HG03342 (cell line): Measurements from ENCODE around the gene SNRPD3.
"Not testable (repeated sequence)": the region's sequence is repeated elsewhere in the genome, so short reads cannot be mapped to it uniquely, and the experiment has no call there.

Experiments
- ATAC-seq: cut with Tn5 transposase; IDR thresholded peaks from one replicate; pipeline ENCODE4 v1.9.1; 2021; ENCODE audit warnings: mild to moderate bottlenecking, moderate library complexity; ENCODE audit not compliant: unreplicated experiment

Gene SNRPD3

DNA sequence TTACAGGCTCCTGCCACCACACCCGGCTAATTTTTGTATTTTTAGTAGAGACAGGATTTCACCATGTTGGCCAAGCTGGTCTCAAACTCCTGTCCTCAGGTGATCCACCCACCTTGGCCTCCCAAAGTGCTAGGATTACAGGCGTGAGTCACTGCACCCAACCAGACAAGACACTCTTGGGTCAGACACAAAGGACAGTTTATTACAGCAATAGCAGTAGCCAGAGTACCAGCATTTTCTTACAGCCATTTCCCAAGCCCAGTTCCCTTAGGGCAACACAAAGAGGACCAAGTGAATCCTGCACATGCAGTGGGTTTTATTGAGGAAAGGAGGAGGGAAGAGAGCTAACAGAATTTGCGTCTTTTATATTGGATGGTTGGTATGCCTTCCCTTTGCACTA, 24.8 kb upstream of the SNRPD3 start:
- not testable (repeated sequence) for ATAC-seq

DNA sequence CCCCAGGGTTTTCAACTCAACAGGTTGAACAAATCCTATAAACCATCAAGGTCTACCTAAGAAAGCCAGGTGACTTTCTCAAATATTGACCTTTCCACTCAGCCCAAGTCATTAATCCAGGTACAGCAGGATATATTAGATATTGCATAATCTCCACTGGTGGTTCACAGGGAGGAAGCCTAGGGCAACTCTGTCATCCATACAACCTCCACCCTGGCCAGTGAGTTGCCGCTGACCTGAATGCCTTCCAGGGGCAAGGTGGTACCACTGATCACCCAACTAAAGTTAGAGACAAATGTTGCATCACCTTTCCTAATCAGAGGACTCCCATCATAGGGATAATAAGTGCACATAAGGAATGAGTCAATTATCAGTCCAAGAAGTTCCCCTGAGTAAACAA, 23.7 kb upstream of the SNRPD3 start:
- ATAC-seq = no peak

- ATAC-seq = no peak
Measured at GRCh38 chr22:24535348-24535747, 20.5 kb upstream of the SNRPD3 start.

GRCh38 chr22:24536089-24536488, 19.7 kb upstream of the SNRPD3 start:
- ATAC-seq = no peak

- no peak for ATAC-seq
Measured at GRCh38 chr22:24540470-24540869, 15.3 kb upstream of the SNRPD3 start.

GRCh38 chr22:24541681-24542515, 13.9 kb upstream of the SNRPD3 start:
- ATAC-seq = no peak

DNA sequence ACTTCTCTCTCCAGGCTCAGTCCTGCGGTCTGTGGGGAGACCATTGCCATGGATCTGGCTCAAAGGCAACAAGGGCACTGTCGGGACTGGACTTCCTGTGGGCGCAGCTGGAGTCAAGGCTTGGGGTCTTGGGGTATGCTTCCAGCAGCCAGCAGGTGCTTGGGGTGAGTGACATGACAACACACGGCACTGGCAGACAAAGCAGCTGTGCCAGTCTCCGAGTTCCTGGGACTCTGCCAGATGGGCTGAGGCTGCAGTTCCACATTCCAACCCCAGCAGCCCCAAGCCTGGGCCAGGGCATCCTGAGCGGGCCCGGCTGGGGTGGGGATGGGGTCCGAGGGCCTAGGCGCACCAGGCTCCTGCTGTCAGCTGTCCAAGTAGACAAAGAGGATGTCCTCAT, 13.2 kb upstream of the SNRPD3 start:
- ATAC-seq = no peak

GRCh38 chr22:24543185-24543601, 12.6 kb upstream of the SNRPD3 start:
- ATAC-seq = no peak

DNA sequence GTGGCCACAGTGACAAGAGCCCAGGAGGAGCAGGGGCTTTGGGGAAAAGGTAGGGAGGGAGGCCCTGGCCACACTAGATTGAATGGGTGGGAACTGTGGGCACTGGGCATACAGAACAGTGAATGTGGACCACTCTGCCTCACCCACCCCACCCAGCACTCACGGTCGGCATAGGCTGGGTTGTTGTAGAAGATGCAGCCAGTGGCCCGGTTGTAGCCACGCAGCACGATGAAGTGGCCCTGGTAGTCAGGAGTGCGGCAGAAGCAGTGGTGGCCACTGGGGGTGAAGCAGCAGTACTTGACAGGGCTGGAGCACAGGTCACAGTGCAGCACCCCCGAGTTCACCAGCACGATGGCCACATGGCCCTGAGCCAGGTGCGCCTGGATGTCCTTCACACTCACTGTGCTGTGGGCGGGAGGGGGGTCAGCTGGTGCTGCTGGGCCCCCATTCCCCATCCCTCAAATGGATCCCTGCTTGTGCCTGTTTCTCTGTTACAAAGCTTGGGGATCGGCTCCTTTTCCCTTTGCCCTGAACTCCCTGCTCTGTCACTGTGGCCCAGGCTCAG, 12.0 kb upstream of the SNRPD3 start:
- ATAC-seq = no peak

- no peak for ATAC-seq
Measured at GRCh38 chr22:24548812-24549211, 7.0 kb upstream of the SNRPD3 start.

GRCh38 chr22:24550028-24550901, 5.5 kb upstream of the SNRPD3 start:
- ATAC-seq = no peak

DNA sequence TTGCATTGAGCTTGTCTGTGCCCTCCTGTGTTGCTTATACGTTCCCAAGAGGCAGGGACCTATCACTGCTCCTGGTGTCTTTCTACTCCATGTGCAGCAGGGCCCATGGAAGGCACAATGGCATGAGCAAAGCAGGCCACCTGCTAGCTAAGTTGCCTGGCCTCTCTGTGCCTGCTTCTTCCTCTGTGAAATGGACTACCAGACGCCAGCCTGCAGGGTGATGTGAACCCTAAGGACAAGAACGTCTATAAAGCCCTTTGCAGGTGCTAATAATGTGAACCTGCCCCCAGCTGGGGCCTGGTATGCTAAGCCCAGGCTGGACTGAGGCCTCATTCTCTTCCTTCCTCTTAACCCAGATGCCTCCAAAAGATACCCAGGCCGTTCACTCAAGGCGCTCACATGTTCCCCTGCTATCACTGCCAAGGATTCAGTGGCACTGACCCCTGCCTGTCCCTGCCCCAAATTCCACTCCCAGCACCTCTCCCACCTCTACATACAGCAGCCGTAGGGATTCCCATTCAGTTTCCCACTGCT, 4.8 kb upstream of the SNRPD3 start:
- ATAC-seq = no peak

DNA sequence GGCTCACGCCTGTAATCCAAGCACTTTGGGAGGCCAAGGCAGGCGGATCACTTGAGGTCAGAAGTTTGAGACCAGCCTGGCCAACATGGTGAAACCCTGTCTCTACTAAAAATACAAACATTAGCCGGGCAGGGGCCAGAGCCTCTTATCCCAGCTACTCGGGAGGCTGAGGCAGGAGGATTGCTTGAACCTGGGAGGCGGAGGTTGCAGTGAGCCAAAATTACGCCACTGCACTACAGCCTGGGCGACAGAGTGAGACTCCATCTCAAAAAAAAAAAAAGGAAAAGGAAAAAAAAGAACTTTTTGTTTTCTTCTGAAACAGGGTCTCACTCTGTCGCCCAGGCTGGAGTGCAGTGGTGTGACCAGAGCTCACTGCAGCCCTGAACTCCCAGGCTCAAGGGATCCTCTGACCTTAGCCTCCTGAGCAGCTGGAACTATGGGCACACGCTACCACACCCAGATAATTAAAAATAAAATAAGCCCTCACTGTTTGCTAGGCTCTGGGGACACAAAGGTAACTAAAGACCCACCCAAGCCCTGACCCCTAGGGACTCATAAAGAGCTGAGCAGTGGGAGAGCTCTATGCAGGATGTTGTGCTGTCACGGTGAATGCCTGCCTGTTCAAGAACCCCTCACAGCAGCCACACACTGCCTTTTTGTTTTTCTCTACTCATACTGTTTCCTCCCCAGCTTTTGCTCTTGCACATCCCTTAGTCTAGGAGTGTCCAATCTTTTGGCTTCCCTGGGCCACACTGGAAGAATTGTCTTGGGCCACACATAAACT, 3.1 kb upstream of the SNRPD3 start:
- not testable (repeated sequence) for ATAC-seq

GRCh38 chr22:24553597-24554312, 2.0 kb upstream of the SNRPD3 start:
- ATAC-seq = no peak

DNA sequence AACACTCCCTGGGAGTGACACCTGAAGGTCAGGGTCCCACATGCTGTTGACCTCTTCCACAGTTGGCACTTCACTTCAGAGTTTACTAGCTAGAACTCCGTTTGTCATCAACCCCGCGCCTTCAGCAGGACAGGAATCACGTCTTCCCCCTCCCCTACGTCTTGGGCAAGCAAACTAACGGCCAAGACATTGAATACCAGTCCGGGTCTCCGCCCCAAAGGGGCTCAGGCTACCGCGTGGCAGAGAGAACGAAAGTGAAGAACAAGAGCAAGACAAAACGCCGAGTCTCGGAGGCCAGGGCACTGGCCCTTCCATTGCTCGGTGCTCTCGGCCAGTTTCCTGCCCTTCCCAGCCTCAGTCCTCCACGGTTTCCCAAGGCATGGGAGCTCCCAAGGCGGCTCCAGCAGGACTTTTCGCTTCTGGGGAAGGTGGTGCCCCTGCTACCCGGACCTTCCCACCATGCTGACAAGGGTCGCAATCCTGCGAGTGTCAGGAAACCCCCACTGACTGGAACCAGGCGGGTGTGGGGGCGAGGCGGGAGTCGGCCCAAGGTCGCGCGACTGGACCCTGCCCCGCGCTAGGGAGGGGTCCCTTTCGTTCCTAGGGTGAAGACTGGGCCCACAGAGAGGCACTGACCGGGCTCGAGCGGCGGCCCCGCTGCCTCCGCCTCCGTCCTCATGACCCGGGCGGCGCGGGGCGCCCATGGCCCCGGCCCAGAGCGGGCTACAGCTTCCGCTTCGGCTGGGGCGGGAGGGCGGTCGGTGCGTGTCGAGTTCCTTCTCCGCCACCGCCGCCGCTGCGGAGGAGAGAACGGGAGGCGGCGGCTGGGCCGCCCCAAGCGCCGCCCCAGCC, 1.3 kb upstream of the SNRPD3 start, which contains the start of gene GUCD1:
Gene GUCD1 (minus strand): TSS at position 826 of the 852 bp plus-strand sequence. CDS start 147 bp downstream, at position 679.
- peak; percentile 11 for ATAC-seq

DNA sequence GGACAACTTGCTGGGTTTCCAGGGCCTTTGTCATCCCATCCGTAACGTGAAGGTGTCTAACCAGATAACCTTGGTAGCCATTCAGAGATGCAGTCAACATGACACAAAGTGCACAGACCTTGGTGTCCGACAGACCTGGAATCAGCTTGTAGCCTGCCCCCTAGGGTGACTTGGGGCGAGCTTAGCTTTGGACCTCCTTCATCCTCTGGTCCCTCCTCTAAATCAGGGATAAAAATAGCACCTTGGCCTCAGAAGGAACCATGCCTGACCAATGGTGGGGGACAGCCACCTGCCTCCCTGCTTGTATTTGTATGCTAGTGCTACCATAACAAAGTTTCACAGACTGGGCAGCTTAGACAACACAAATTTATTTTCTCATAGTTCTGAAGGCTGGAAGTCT, 3.7 kb downstream of the SNRPD3 start:
- no peak for ATAC-seq

- no peak for ATAC-seq
Measured at GRCh38 chr22:24563246-24563645, 7.4 kb downstream of the SNRPD3 start.

DNA sequence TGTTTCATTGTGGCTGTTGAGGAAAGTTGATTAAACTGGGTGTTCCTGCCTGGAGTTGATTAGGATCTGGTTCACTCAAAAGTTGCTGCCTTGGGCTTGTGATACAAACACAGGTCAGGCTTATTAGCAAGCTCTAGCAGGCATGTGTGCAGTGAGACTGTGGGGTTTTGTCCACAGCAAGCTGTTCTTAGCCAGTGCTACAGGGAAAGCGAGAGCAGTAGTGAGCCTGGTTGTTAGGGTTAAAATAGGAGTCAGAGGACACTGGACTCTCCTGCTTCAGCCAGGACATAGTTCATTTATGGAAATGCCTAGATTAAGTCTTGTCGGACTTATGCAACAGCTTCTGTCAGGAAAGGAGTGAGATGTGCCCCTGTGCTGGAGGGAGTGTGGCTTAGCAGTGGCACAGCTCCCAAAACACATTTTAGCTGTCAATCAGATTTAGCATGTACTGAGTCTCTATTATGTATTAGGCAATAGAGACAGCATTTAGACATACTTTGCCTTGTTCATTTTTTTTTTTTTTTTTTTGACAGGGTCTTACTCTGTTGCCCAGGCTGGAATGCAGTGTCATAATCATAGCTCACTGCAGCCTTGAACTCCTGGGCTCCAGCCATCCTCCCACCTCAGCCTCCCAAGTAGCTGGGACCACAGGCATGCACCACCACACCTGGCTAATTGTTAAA, 8.7 kb downstream of the SNRPD3 start:
- no peak for ATAC-seq
